ENCODE data around the gene MED15.
"Not testable (repeated sequence)": the region's sequence is repeated elsewhere in the genome, so short reads cannot be mapped to it uniquely, and the experiment has no call there.

The MED15 gene

GRCh38 chr22:20507253-20508066, at the start of gene MED15:
MED15 (plus strand) TSS chr22:20507610; CDS start chr22:20507679, 69 bp downstream.
- no peak for DNase-seq (ENCODE audit: low read depth, low spot score)

- DNase-seq (ENCODE audit: low read depth, low spot score): no peak
Measured at GRCh38 chr22:20458530-20459151, 48.8 kb upstream of the MED15 start.

- DNase-seq (ENCODE audit: low read depth, low spot score): no peak
Measured at GRCh38 chr22:20459152-20459542, 48.3 kb upstream of the MED15 start.

GRCh38 chr22:20459862-20460261, 47.5 kb upstream of the MED15 start:
- no peak for DNase-seq (ENCODE audit: low read depth, low spot score)

- no peak for DNase-seq (ENCODE audit: low read depth, low spot score)
Measured at GRCh38 chr22:20463324-20464095, 43.9 kb upstream of the MED15 start.

- DNase-seq (ENCODE audit: low read depth, low spot score): no peak
Measured at GRCh38 chr22:20464096-20464614, 43.3 kb upstream of the MED15 start.

- no peak for DNase-seq (ENCODE audit: low read depth, low spot score)
Measured at GRCh38 chr22:20464912-20465758, 42.3 kb upstream of the MED15 start.

GRCh38 chr22:20465759-20466077, 41.7 kb upstream of the MED15 start:
- DNase-seq (ENCODE audit: low read depth, low spot score): no peak

- DNase-seq (ENCODE audit: low read depth, low spot score): no peak
Measured at GRCh38 chr22:20466659-20467379, 40.6 kb upstream of the MED15 start.

- no peak for DNase-seq (ENCODE audit: low read depth, low spot score)
Measured at GRCh38 chr22:20469110-20469868, 38.1 kb upstream of the MED15 start.

GRCh38 chr22:20470525-20470924, 36.9 kb upstream of the MED15 start:
- not testable (repeated sequence) for DNase-seq (ENCODE audit: low read depth, low spot score)

- no peak for DNase-seq (ENCODE audit: low read depth, low spot score)
Measured at GRCh38 chr22:20471126-20471833, 36.1 kb upstream of the MED15 start.

GRCh38 chr22:20472629-20473442, 34.6 kb upstream of the MED15 start:
- no peak for DNase-seq (ENCODE audit: low read depth, low spot score)

GRCh38 chr22:20475115-20475436, 32.3 kb upstream of the MED15 start:
- no peak for DNase-seq (ENCODE audit: low read depth, low spot score)

- not testable (repeated sequence) for DNase-seq (ENCODE audit: low read depth, low spot score)
Measured at GRCh38 chr22:20475569-20475968, 31.8 kb upstream of the MED15 start.

- not testable (repeated sequence) for DNase-seq (ENCODE audit: low read depth, low spot score)
Measured at GRCh38 chr22:20478059-20478458, 29.4 kb upstream of the MED15 start.

- no peak for DNase-seq (ENCODE audit: low read depth, low spot score)
Measured at GRCh38 chr22:20479612-20480196, 27.7 kb upstream of the MED15 start.

GRCh38 chr22:20483143-20483506, 24.3 kb upstream of the MED15 start:
- not testable (repeated sequence) for DNase-seq (ENCODE audit: low read depth, low spot score)

All from brain pericyte (primary cell).